Posterior vena cava (tissue), 2 donors: ENCODE measurements around the gene MAPK8IP2. TPM values are rescaled to one million over a fixed set of nuclear protein-coding genes. Genes with fewer than 3 reads are reported as not detected.
"Not testable (repeated sequence)": the region's sequence is repeated elsewhere in the genome, so short reads cannot be mapped to it uniquely, and the experiment has no call there.

Source experiments
- DNase-seq: peaks from one replicate; pipeline ENCODE4 v3.0.0-alpha.2; 2020; ENCODE audit warnings: low spot score
- intact Hi-C, 2 donors: fragments of 100-400 bp; cut with DNase I; formaldehyde crosslinking; loops; one replicate each; pipeline versions ENCODE4 v1.14.1 to v1.14.2; 2022 to 2023
- total RNA-seq, 2 donors: library from RNA; stranded (reverse); fragmentation: NEBNext Ultra II Directional; extraction: Animal tissue kit (Norgen Biotek cat#: 25700); gene quantifications; one replicate each; pipeline ENCODE4 v1.2.1, GENCODE V29; 2021
- donor health status: DM: yes; HTN: yes; CAD: no.
- donor health status: DM: yes; HTN: yes; CAD: no.

Gene MAPK8IP2
- total RNA-seq, 2 donors from 2014 or later, result 0.24 to 0.56 TPM

DNA sequence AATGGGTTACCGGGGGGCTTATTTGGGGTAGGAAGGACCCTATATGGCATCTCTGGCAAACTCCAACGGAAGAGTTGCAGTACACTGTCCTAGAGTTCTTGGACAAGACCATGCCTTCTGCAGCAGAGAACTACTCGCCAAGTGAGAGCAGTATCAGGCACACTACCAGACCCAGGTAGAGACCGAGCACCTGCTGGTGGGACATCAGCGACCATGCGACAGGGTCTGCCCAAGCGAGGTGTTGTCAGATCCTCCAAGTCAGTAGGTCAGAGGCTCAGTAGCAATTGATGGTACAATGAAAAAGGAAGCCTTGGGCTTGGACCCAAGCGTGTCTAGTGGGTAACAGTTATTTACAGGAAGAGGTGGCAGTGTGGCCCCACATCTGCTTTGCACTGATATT, 14.8 kb upstream of the MAPK8IP2 start:
- intact Hi-C loops, result no loop called here
- no peak for DNase-seq

DNA sequence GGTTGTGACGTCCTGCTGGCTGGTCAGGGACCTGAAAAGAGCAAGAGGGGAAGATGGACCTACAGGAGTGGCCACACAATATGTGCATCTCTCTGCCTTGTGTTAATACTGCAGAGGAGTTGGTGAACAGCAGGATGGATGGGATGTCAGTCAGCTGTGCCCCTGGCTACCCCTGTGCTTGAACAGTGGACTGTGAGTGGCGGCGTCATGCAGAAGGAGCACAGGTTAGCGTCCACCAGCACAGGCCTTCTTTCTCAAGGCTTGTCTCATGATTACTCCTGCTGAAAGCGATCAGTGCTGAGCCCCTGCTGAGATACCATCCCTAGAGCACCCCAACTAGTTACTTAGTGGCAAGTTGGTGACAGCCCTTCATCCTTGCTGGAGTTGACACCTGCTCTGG, 14.2 kb upstream of the MAPK8IP2 start:
- no peak for DNase-seq
- intact Hi-C loops, result no loop called here

DNA sequence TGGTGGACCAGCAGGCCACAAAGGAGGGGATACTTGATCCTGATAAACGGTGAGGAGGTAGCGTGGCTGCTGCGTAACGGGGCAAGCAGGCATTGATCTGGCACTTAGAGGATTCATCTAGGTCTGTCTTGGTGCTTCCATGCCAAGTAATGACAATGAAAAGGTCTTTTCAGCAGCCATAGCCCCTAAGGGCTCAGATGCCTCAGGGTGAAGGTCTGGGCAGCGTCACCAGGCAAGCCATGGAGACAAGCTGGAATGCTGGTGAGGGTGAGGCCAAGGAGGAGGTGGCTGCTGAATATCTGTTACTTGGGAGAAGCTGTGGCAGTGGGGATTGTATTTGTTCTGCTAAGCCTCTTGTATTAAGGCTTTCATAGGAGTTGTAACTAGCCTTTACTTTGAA, 13.2 kb upstream of the MAPK8IP2 start:
- DNase-seq, result no peak
- intact Hi-C loops, result no loop called here

DNA sequence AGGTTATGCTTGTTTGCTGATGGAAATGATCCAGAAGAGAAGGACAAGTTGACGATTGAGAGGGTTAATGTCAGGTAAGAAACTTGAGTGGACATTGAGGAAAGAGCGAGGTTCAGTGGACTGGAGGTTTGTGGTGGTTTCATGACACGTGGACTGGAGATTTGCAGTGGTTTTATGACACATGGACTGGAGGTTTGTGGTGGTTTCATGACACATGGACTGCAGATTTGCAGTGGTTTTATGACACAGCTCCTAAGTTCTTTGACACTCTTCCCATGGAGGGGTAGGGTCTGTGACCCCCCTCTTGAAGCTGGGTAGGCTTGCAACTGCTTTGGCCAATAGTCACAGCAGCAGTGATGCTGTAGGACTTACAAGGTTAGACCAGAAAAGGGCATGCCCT, 5.4 kb upstream of the MAPK8IP2 start:
- intact Hi-C loops, result no loop called here
- peak; percentile 26 for DNase-seq

DNA sequence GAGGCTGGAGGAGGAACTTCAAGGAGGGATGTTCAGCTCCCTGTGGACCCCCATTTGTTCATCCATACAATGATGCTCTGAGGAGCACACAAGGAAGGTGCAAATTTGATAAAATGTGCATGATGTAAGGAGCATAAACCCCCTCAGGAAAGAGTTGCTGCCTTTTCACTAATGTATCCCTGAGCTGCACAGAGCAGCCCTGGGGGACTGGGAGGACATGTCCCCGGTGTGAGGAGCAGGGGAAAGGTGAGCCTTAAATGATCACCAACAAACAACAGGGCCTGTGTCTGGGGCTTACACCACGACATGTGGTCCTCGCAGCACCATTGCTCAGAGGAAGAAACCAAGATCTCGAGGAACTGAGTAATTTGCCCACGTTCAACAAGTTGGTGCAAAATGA, 3.5 kb upstream of the MAPK8IP2 start:
- intact Hi-C loops, result no loop called here
- DNase-seq, result peak; percentile 31

DNA sequence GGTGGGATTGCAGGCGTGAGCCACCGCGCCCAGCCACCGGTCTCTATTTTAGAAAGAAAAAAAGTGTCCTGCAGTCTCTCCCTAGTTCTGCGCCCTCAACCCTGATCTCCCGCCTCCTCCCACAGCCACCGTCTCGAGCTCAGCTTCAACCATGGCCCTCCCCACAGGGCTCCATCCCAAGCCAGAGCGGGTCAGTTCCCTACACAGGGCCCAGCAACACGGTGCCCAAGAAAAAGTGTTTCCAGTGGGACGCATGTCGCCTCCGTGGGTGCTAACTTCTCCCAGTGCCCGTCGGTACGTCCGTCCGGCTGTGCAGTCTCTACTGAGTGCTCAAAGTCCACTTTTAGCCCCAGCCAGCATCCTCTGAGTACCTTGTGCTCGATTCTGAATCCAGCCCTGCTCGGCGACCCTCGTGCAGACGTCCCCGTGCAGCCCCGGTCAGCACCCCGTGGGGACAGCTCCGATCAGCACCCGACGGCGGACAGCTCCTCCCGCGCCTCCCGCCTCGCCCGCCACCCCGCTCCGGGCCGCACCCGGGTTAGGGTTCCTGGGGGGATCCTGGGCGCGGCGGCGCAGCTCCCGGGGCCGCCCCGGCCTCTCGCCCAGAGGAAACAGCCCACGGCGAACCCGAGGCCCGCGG, 657 bp upstream of the MAPK8IP2 start:
- peak; percentile 86 for DNase-seq
- intact Hi-C loops, result no loop called here

DNA sequence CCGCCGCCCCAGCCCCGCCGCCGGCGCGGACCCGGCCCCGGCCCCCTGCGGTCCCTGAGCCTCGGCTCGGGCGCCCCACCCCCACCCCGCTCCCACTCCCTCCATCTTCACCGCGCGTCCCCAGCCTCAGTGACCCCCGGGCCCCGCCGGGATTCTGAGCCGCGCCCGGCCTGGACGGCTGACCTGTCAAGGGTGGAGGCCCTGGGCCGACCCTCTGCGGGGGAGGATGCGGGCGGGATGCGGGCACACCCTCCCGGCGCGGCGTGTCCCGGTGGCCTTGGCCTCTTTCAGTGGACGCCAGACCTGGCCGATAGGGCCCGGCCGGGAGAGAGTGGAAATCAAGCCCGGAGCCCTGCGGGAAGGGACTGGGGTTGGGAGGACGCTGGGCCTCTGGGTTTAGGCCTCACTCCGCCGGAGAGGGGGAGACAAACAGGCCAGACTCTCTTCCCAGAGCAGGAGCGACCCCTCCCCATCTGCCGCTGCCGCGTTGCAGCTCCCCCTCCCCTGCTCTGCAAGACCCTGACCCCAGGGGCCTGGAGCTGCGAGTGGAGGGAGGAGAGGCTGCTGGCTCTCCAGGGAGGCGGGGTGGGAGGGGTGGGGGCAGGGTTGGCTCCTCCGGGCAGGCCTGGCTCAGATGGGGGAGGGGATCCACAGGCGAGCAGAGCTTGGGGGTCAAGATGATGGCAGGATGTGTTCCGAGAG, 525 bp downstream of the MAPK8IP2 start:
- intact Hi-C loops, result no loop called here
- peak; percentile 62 for DNase-seq

DNA sequence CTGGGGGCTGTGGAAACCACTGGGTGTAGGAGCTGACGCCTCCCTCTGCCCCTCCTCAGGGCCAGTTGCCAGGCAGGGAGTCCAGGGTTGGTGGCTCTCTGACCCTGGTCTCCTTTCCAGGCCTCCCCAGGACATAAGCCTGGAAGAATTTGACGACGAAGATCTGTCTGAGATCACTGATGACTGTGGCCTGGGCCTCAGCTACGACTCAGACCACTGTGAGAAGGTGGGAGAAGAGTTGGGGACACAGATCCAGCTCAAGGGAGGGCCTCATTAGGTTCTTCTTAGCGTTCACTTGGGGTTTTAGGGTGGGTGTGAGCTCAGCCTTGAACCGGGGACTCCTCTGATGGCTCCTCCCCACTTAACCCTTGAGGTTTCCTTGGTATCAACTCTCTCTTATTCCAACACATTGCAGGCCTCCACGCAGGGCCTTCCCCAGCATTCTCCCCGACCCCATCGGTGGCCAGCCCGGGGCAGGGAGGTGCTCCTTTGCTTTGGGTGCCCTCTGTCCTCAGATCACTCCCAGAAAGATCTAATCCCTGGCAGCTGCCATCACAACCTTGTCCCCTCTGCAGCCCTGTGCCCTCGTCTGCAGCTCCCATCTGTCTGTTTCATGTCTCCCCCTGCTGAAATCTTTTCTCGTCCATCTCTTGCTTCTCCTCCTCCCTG, 1.2 kb downstream of the MAPK8IP2 start:
- DNase-seq, result peak; percentile 66
- intact Hi-C loops, result no loop called here

DNA sequence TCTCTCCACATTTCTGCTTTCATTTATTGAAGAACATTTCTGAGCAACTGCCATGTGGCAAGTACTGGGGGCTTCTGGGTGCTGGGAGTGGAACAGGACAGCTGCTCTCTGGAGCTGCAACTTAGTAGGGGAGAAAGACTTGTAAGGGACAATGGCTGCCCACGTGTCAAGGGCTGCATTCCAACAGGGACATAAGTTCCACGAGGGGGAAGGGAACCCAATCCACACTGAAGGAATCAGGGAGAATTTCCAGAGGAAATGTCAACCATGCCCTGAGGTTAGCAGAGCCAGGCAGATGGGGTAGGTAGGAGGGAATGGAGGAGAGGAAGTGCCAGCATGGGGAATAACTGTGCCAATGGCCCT, 1.7 kb downstream of the MAPK8IP2 start:
- intact Hi-C loops, result no loop called here
- no peak for DNase-seq

DNA sequence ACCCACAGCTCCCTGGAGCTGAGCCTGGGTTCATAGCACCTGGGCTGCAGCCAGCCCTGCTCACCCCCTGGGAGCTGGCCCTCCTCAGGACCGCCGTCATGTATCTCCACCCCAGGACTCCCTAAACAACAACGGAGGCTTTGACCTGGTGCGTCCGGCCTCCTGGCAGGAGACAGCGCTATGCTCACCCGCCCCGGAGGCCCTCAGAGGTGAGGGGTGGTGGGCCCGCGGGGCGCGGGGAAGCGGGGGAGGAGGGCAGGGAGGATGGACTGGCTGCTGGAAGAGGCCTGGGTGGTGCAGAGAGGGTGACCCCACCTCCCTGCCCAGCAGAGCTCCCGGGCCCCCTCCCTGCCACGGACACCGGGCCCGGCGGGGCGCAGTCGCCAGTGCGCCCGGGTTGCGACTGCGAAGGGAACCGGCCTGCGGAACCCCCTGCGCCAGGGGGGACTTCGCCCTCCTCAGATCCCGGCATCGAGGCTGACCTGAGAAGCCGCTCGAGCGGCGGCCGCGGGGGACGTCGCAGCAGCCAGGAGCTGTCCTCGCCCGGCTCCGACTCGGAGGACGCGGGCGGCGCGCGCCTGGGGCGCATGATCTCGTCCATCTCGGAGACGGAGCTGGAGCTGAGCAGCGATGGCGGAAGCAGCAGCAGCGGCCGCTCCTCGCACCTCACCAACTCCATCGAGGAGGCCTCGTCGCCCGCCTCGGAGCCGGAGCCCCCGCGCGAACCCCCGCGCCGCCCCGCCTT, 3.1 kb downstream of the MAPK8IP2 start:
- intact Hi-C loops, result no loop called here
- peak; percentile 66 for DNase-seq

DNA sequence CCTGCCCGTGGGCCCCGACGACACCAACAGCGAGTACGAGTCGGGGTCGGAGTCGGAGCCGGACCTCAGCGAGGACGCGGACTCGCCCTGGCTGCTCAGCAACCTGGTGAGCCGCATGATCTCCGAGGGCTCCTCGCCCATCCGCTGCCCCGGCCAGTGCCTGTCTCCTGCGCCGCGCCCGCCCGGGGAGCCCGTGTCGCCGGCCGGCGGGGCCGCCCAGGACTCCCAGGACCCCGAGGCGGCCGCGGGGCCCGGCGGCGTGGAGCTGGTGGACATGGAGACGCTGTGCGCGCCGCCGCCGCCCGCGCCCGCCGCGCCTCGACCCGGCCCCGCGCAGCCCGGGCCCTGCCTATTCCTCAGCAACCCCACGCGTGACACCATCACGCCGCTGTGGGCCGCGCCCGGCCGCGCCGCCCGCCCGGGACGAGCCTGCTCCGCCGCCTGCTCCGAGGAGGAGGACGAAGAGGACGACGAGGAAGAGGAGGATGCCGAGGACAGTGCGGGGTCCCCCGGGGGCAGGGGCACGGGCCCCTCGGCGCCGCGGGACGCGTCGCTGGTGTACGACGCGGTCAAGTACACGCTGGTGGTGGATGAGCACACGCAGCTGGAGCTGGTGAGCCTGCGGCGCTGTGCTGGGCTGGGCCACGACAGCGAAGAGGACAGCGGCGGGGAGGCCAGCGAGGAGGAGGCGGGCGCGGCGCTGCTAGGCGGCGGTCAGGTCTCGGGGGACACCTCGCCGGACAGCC, 3.8 kb downstream of the MAPK8IP2 start:
- intact Hi-C loops, result no loop called here
- DNase-seq, result peak; percentile 76

DNA sequence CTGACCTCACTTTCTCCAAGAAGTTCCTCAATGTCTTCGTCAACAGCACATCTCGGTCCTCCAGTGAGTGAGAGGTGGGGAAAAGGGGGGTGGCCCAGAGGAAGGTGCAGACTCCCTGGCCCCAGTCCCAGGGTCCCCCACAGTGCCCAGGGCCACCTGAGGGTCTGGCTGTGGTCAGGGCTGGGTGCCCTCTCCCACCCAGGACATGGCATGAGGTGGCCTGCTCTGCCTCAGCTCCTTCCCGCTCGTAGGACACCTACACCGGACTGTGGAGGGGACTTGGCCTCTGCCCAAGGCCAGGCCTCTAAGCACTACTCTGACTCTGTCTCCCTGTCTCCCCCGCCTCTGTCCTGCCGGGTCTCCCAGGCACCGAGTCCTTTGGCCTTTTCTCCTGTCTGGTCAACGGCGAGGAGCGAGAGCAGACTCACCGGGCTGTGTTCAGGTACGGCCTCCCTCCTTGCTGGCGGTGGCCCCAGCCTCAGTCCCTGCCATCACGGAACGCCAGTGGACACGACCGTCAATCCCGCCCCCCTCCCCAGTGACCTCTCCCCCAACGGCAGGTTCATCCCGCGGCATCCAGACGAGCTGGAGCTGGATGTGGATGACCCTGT, 4.5 kb downstream of the MAPK8IP2 start:
- intact Hi-C loops, result no loop called here
- peak; percentile 40 for DNase-seq

DNA sequence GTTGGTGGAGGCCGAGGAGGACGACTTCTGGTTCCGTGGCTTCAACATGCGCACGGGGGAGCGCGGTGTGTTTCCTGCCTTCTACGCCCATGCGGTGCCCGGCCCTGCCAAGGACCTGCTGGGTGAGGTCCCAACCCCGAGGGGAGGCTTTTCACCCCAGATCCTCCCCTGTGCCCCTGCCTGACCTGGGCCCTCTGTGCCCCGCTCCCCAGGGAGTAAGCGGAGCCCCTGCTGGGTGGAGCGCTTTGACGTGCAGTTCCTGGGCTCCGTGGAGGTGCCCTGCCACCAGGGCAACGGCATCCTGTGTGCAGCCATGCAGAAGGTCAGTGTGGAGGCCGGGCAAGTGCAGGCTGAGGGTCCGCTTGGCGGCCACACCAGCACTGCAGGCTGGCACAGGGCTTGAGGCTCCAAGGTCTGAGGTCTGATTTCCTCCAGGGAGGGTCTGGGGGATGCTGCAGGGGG, 5.1 kb downstream of the MAPK8IP2 start:
- DNase-seq, result peak; percentile 74
- intact Hi-C loops, result no loop called here

DNA sequence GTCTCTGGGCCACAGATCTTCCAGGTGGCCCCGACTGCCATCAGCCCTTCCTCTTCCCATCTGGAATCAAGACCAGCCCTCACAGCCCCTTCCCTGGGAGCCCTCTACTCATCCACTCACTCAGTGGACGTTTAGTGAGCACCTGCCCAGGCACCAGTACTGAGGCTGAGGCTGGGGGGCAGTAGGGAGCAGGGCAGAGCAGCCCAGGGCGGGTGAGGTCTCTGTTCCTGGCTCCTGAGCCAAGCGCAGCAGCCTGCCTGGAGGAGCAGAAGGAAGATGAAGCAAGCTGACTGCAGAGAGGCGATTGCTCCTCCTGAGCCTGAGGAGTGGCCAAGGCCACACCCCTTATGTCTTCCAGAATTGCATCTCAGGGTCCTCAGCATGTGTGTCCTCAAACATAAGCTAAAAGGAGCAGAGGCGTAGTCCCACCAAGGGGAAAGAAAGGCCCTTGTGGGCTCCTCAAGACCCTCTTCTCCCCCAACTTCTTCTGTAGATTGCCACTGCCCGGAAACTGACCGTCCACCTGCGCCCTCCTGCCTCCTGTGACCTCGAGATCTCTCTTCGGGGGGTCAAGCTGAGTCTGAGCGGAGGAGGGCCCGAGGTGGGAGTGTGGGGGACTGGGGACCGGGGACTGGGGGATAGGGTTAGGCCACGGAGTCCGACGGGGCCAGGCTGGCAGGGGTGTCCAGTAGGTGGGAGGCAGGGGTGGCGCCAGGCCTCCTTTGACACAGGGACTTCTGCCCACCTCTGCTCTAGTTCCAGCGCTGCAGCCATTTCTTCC, 5.8 kb downstream of the MAPK8IP2 start:
- peak; percentile 68 for DNase-seq
- intact Hi-C loops, result no loop called here

DNA sequence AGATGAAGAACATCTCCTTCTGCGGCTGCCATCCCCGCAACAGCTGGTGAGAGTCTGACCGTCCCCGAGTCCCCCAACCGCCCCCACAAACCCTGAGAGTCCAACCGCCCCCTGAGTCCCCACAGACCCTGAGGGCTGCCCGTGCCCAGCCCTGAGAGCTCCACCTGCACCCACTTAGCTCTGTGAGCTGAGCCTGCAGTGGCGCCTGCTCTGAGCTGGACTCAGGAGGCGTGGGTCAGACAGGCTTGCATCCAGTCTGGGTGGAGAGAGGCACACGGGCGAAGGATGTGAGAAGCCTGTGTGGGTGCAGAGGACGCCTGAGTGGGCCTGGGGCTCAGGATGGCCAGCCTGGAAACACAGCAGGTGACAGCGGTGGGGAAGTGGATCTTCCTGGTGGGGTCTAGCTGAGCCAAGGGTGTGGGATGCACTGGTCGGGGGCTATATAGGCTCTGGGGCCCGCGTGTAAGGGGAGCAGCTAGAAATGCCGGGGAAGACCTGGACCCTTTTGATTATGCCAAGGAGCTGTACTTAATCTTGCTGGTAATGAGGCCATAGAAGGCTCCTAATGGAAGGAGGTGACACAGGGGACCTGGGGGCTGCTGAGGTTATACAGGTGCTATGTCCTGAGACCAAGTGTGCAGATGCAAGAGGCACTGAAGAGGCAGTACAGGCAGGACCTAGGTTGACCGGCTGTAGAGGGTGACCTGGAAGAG, 6.5 kb downstream of the MAPK8IP2 start:
- no peak for DNase-seq
- intact Hi-C loops, result no loop called here

DNA sequence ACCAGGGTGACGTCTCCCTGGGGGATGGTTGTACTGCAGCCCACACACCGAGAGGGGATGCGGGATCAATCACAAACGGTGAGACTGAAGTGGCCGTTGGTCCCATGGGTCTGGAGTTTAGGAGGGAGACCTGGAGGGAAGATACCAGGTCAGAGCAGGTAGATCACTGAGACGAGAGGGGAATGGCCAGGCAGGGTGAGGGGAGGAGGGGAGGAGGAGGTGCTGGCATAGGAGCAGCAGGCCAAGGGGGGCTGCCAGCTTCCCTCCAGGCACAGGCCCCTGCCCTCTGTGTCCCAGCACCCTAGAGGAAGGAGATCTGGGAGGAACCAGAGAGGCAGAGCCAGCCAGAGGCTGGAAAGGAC, 7.0 kb downstream of the MAPK8IP2 start:
- DNase-seq, result no peak
- intact Hi-C loops, result no loop called here

DNA sequence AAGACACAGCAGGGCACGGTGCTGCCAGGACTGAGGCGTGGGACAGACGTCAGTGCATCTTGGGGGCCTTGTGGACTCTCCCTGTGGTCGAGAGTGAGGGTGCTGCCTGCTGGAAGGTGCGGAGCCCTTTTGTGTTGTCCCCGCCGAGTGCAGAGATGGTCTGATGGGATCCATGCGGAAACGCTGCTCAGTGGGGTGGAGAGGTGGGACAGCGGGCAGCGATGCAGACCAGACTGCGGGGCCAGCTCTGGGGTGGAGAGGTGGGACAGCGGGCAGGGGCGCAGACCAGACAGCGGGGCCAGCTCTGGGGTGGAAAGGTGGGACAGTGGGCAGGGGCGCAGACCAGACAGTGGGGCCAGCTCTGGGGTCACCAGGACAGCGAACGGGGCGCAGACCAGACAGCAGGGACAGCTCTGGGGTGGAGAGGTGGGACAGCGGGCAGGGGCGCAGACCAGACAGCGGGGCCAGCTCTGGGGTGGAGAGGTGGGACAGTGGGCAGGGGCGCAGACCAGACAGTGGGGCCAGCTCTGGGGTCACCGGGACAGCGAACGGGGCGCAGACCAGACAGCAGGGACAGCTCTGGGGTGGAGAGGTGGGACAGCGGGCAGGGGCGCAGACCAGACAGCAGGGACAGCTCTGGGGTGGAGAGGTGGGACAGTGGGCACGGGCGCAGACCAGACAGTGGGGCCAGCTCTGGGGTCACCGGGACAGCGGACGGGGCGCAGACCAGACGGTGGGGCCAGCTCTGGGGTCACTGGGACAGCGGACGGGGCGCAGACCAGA, 7.7 kb downstream of the MAPK8IP2 start:
- DNase-seq, intact Hi-C loops: not testable (repeated sequence)
